IMR-90 (cell line): ENCODE results near the gene C16orf90. TPM values are rescaled to one million over a fixed set of nuclear protein-coding genes. Genes with fewer than 3 reads are reported as not detected.
A peak's percentile ranks its signal among the peaks of the same experiment; 100 is the strongest.

ENCODE experiments used
- ATAC-seq: fragments of 200-7000 bp; cut with Tn5 transposase; 2 replicates; pipeline ENCODE4 v1.9.1; 2020; ENCODE audit warnings: low read depth, mild to moderate bottlenecking, moderate library complexity
- BruUV-seq: library from RNA; stranded (reverse); fragments of 400-500 nt; replicated peaks from 2 replicates; lab custom pipeline; 2021; lab: Mats Ljungman, UMichigan
- CTCF ChIA-PET: fragments of 300-600 bp; formaldehyde crosslinking; extraction: SDS; loops from one replicate; lab custom pipeline; 2021; ENCODE audit warnings: antibody characterized with exemption; lab: Yijun Ruan, JAX
- POLR2A ChIA-PET: fragments of 300-600 bp; sonication (Branson Sonifier 250); formaldehyde crosslinking; loops from one replicate; lab custom pipeline; 2022; ENCODE audit warnings: antibody characterized with exemption; ENCODE audit not compliant: unreplicated experiment; lab: Charles Lee
- DNase-seq: peaks from one replicate; pipeline ENCODE4 v3.0.0; 2013
- H2AFZ ChIP-seq: replicated peaks from 2 replicates; pipeline ENCODE3; 2013; ENCODE audit warnings: low read length, mild to moderate bottlenecking; ENCODE audit not compliant: poor library complexity
- H2AK5ac ChIP-seq: 2 replicates; pipeline ENCODE4 v1.6.1; 2013; ENCODE audit warnings: low read depth, low read length, inconsistent platforms
- H2AK9ac ChIP-seq: replicated peaks from 2 replicates; pipeline ENCODE3; 2013; ENCODE audit warnings: mild to moderate bottlenecking, low read depth, low read length, moderate library complexity; ENCODE audit not compliant: poor library complexity
- H2BK120ac ChIP-seq: 2 replicates; pipeline ENCODE4 v1.6.1; 2013; ENCODE audit warnings: low read depth, low read length, inconsistent platforms
- H2BK15ac ChIP-seq: 3 replicates; pipeline ENCODE4 v1.6.1; 2013; ENCODE audit warnings: low read depth, low read length, inconsistent platforms
- H2BK20ac ChIP-seq: 2 replicates; pipeline ENCODE4 v1.6.1; 2013; ENCODE audit warnings: low read depth, mild to moderate bottlenecking, inconsistent platforms, low read length, moderate library complexity
- H2BK5ac ChIP-seq: 2 replicates; pipeline ENCODE4 v1.6.1; 2013; ENCODE audit warnings: mild to moderate bottlenecking, low read depth, low read length, inconsistent platforms; ENCODE audit not compliant: poor library complexity, severe bottlenecking
- H3K14ac ChIP-seq: replicated peaks from 2 replicates; pipeline ENCODE4 v1.6.1; 2013; ENCODE audit warnings: low read depth, low read length, inconsistent platforms
- H3K18ac ChIP-seq: 2 replicates; pipeline ENCODE4 v1.6.1; 2013; ENCODE audit warnings: low read depth, low read length, control low read depth
- H3K23ac ChIP-seq: 2 replicates; pipeline ENCODE4 v1.6.1; 2013; ENCODE audit warnings: low read depth, low read length, inconsistent platforms
- H3K27ac ChIP-seq: 2 replicates; pipeline ENCODE4 v1.5.1; 2013; ENCODE audit warnings: mild to moderate bottlenecking, control low read depth, low read length; ENCODE audit not compliant: insufficient read depth
- H3K27me3 ChIP-seq: 2 replicates; pipeline ENCODE4 v1.6.1; 2013; ENCODE audit warnings: low read length; ENCODE audit not compliant: control insufficient read depth, insufficient read depth
- H3K36me3 ChIP-seq: 2 replicates; pipeline ENCODE4 v1.6.1; 2013; ENCODE audit warnings: low read length, mixed read lengths; ENCODE audit not compliant: control insufficient read depth, insufficient read depth
- H3K4ac ChIP-seq: 2 replicates; pipeline ENCODE4 v1.6.1; 2013; ENCODE audit warnings: low read depth, low read length, inconsistent platforms
- H3K4me1 ChIP-seq: 2 replicates; pipeline ENCODE4 v1.6.1; 2013; ENCODE audit warnings: low read length, mixed read lengths; ENCODE audit not compliant: control insufficient read depth, insufficient read depth
- H3K4me2 ChIP-seq: 2 replicates; pipeline ENCODE4 v1.6.1; 2013; ENCODE audit warnings: low read depth, mild to moderate bottlenecking, control low read depth, low read length, moderate library complexity
- H3K4me3 ChIP-seq: 2 replicates; pipeline ENCODE4 v1.5.1; 2013; ENCODE audit warnings: low read depth, mild to moderate bottlenecking, control low read depth, low read length, moderate library complexity; ENCODE audit not compliant: insufficient read depth
- H3K56ac ChIP-seq: 2 replicates; pipeline ENCODE4 v1.6.1; 2013; ENCODE audit warnings: low read length, inconsistent platforms; ENCODE audit not compliant: insufficient read depth; ENCODE audit errors: extremely low read depth
- H3K79me1 ChIP-seq, 2 experiments: 2 replicates each; pipeline ENCODE4 v1.6.1; 2013; ENCODE audit warnings: low read length in 2 of 2, inconsistent platforms in 1 of 2, low read depth in 1 of 2
- H3K9ac ChIP-seq: 2 replicates; pipeline ENCODE4 v1.6.1; 2013; ENCODE audit warnings: low read depth, low read length, control low read depth
- H3K9me1 ChIP-seq: 2 replicates; pipeline ENCODE4 v1.6.1; 2013; ENCODE audit warnings: low read length, inconsistent platforms; ENCODE audit not compliant: insufficient read depth
- H3K9me3 ChIP-seq: 2 replicates; pipeline ENCODE4 v1.6.1; 2013; ENCODE audit warnings: low read length; ENCODE audit not compliant: control insufficient read depth, insufficient read depth
- H4K20me1 ChIP-seq: 2 replicates; pipeline ENCODE4 v1.6.1; 2013; ENCODE audit warnings: low read length, inconsistent platforms; ENCODE audit not compliant: insufficient read depth
- H4K5ac ChIP-seq: 2 replicates; pipeline ENCODE4 v1.6.1; 2013; ENCODE audit warnings: mild to moderate bottlenecking, low read depth, low read length, control low read depth
- H4K8ac ChIP-seq, 2 experiments: 2 replicates each; pipeline ENCODE4 v1.6.1; 2013; ENCODE audit warnings: low read depth in 2 of 2, low read length in 2 of 2, control low read depth in 1 of 2, inconsistent platforms in 1 of 2
- H4K91ac ChIP-seq: 2 replicates; pipeline ENCODE4 v1.6.1; 2013; ENCODE audit warnings: low read depth, low read length, inconsistent platforms; ENCODE audit not compliant: insufficient read depth
- MAZ ChIP-seq: IDR thresholded peaks from 2 replicates; pipeline ENCODE4 v1.6.1; 2012; ENCODE audit warnings: low read depth, mild to moderate bottlenecking, low read length, improper control_type of control experiment, moderate library complexity, borderline replicate concordance
- MXI1 ChIP-seq: IDR thresholded peaks from 2 replicates; pipeline ENCODE4 v1.6.1; 2012; ENCODE audit warnings: low read depth, mild to moderate bottlenecking, low read length, moderate library complexity, borderline replicate concordance
- WGBS, 2 experiments: methylation state at CpG; one replicate each; pipeline versions ENCODE4 v1.1.5 to v1.1.7; 2013; ENCODE audit warnings: missing lambda C conversion rate in 2 of 2; ENCODE audit not compliant: insufficient read length in 1 of 2; ENCODE audit errors: extremely low coverage in 2 of 2; 5-methylcytosine and 5-hydroxymethylcytosine counted together
- dilution Hi-C: fragments of 300-500 bp; cut with HindIII; formaldehyde crosslinking; loops from one replicate; pipeline ENCODE4 v1.14.3; 2018; ENCODE audit warnings: low sequenced_read_pairs; ENCODE audit not compliant: unreplicated experiment
- in situ Hi-C: fragments of 300-500 bp; cut with MboI; formaldehyde crosslinking; loops from 3 replicates; pipeline ENCODE4 v1.14.3; 2019; ENCODE audit warnings: low sequenced_read_pairs, inconsistent platforms, mixed read lengths
- intact Hi-C: fragments of 100-400 bp; cut with micrococcal nuclease; formaldehyde crosslinking; loops from 2 replicates; pipeline ENCODE4 v1.10.0; 2022
- polyA plus RNA-seq, 3 experiments: library from polyadenylated mRNA; depleted of rRNA; stranded (reverse); fragments of >200 nt; gene quantifications; 2 replicates each; pipeline ENCODE4 v1.2.3, GENCODE V29; 2012; ENCODE audit warnings: low replicate concordance in 1 of 3
- total RNA-seq: library from RNA; depleted of rRNA; stranded (reverse); fragments of >200 nt; gene quantifications from 2 replicates; pipeline ENCODE4 v1.2.3, GENCODE V29; 2012

C16orf90 gene
- total and polyA plus RNA-seq, 2 of the 4 experiments (the other 2 are of a cell fraction): not detected

DNA sequence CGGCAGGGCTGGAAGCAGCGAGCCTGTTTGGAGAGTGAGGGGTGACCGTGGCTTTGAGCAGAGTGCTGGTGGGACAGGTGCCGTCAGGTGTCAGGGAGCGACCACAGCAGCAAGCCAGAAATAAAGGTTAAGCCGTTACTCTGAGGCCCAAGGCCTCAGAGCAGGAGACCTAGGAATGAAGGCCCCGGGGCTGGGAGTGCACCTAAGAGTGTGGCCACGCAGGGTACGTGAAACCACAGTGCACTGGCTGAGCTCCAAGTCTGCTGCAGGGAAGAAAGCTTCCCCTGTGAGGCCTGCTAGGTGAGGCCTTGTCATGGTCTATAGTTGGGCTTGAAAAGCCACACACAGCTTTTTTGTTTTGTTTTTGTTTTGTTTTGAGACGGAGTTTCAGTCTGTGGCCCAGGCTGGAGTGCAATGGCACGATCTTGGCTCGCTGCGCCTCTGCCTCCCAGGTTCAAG lies 14.2 kb upstream of the C16orf90 start:
- in situ Hi-C loops (no loop called here), intact Hi-C loops (loop anchor here (10.0 kb wide), 1 partner anchor 225 kb away; the partner anchor contains the start of gene ZNF263), dilution Hi-C loops (no loop called here)
- Histone ChIP-seq H3K9me3 (no peaks in the 10 kb centered on the region), H4K8ac (no peak overlapping the region), H3K4me3 (no peak overlapping the region), H2BK5ac (no peak overlapping the region), H3K14ac (no peak overlapping the region), H2AK5ac (no peak overlapping the region), H3K23ac (no peak overlapping the region), H4K5ac (no peak overlapping the region), H2BK120ac (no peak overlapping the region), H3K4me2 (no peak overlapping the region), H3K4ac (no peak overlapping the region), H3K27me3 (no peaks in the 10 kb centered on the region), H2AK9ac (peak overlapping the region; percentile 37), H3K9ac (no peak overlapping the region), H3K4me1 (peaks cover 8% of the 10 kb centered on the region), H2AFZ (no peak overlapping the region), H3K36me3 (peaks cover 47% of the 10 kb centered on the region), H4K20me1 (peaks cover 8% of the 10 kb centered on the region; the same call in 1 of the 2 replicates), H3K9me1 (peaks cover 10% of the 10 kb centered on the region), H3K27ac (no peak overlapping the region), H2BK20ac (no peak overlapping the region), H3K79me1 (peaks cover 0 to 4% of the 10 kb centered on the region in 2 experiments; a peak in 1 of 4 replicates), H3K56ac (no peak overlapping the region), H3K18ac (no peak overlapping the region), H4K91ac (no peak overlapping the region), H2BK15ac (no peak overlapping the region)
- BruUV-seq: no TSS peak
- ATAC-seq (no peak), DNase-seq (no peak)
- ChIA-PET POLR2A (no interaction called here), CTCF (no interaction called here)
- 91% methylated on average over 8 of the region's 13 CpGs; no CpG with 5 or more reads in 1 of the 2 experiments for WGBS, 2 experiments
- no peak for TF ChIP-seq MXI1
- no peak for TF ChIP-seq MAZ
